ENCODE measurements around the gene CYBA. TPM values are rescaled to one million over a fixed set of nuclear protein-coding genes. Genes with fewer than 3 reads are reported as not detected.

Gene CYBA
- total and polyA plus RNA-seq, 7 experiments from 2014 or later, result 240 to 537 (median 454) TPM

DNA sequence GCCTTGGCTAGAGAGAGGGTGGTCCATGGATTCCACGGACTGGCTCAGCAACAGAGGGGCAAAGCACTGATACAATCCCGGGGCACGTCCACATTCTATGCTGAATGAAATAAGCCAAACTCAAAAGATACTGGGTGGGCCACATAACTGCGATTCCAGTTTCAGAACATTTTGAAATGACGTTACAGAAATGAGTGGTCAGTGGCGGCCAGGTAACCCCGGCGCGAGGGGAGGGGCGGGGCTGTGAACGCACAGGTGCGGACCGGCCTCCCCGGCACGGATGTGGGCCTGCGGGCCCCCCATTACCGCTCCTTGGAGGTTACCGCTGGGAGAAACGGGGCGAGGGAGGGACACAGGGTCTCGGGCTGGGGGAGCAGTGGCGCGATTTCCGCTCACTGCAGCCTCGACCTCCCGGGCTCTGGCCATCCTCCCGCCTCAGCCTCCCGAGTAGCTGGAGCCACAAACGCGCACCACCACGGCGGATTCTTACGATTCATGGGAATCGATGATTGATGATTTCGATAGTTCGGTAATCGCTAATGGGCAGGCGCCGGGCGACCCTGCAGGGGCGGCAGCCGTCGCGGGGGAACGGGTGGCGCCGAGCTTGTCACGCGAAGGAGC lies 11.5 kb upstream of the CYBA start:
- Histone ChIP-seq H3K36me3 (ENCODE audit: control insufficient read depth in 2 of 3, insufficient read depth in 3 of 3, low read length in 3 of 3) (peaks cover 0 to 17% (median 0%) of the 10 kb centered on the region in 3 experiments), H3K27ac (ENCODE audit: low read depth, low read length) (peak overlapping the region; percentile 95), H3K9me3 (ENCODE audit: control insufficient read depth in 2 of 3, low read length in 3 of 3) (no peaks in the 10 kb centered on the region), H3K4me3 (ENCODE audit: low read length) (peak overlapping the region; percentile 89), H3K27me3 (ENCODE audit: control insufficient read depth in 2 of 2, insufficient read depth in 2 of 2, low read length in 2 of 2) (no peaks in the 10 kb centered on the region), H3K4me1 (ENCODE audit: control insufficient read depth in 2 of 2, insufficient read depth in 2 of 2, low read length in 2 of 2) (peaks cover 8% of the 10 kb centered on the region in 2 donors)
- Mint-ChIP-seq H3K36me3 (peaks cover 0 to 3% (median 0%) of the 10 kb centered on the region in 5 donors), H3K9me3 (no peaks in the 10 kb centered on the region), H3K27ac (peak overlapping the region; percentile 3 to 93 (median 89)), H3K4me1 (peaks cover 12 to 26% (median 18%) of the 10 kb centered on the region in 7 donors), H3K27me3 (no peaks in the 10 kb centered on the region), H3K4me3 (peak overlapping the region; percentile 82 to 95 (median 92))
- POLR2A ChIA-PET, result interaction anchor here (0.7 to 4.0 kb wide), 12 partner anchors 11 to 74 kb away, joined by 3 to 33 read pairs (median 4); no protein-coding TSS in a partner anchor
- DNase-seq (peak in 1 of 9 donors; percentile 45), ATAC-seq (no peak)
- intact Hi-C loops (cut with micrococcal nuclease), result loop anchor here in 1 of 2 donors (2.0 kb wide), 2 partner anchors 194 to 584 kb away; partner anchors contain the start of genes GALNS and TRAPPC2L
- CTCF ChIA-PET, result interaction anchor here (0.7 kb wide), 1 partner anchor 585 kb away, joined by 3 read pairs; no protein-coding TSS in a partner anchor

DNA sequence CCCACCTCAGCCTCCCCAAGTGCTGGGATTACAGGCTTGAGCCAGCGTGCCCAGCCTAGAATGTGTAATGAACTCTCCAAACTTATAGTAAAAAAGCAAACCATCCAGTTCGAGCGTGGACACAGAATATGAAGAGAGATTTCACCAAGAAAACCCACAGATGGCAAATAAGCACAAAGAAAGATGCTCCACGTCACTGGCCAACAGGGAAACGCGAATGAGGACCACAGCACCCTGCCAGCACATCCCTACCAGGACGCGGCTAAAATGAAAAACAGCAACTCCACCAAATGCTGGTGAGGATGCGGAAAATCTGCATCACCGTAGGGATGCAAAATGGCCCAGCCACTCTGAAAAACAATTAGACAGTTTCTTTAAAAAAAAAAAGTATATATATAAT lies 10.6 kb upstream of the CYBA start:
- ChIA-PET CTCF (no interaction called here), POLR2A (interaction anchor here (0.6 to 2.6 kb wide), 2 partner anchors 12 to 226 kb away, joined by 4 to 5 read pairs; no protein-coding TSS in a partner anchor)
- no peaks in the 10 kb centered on the region for H3K27me3 ChIP-seq (ENCODE audit: control insufficient read depth in 2 of 2, insufficient read depth in 2 of 2, low read length in 2 of 2)
- no peak overlapping the region for H3K27ac ChIP-seq (ENCODE audit: low read depth, low read length)
- Mint-ChIP-seq H3K9me3 (no peaks in the 10 kb centered on the region), H3K4me3 (peak overlapping the region in 9 of 10 donors; percentile 28 to 95 (median 54)), H3K36me3 (peaks cover 0 to 2% (median 0%) of the 10 kb centered on the region in 5 donors), H3K27ac (peak overlapping the region in 5 of 9 donors; percentile 3 to 66 (median 53)), H3K27me3 (no peaks in the 10 kb centered on the region), H3K4me1 (peaks cover 12 to 26% (median 18%) of the 10 kb centered on the region in 7 donors)
- ATAC-seq, result no peak
- no peak for DNase-seq
- H3K9me3 ChIP-seq (ENCODE audit: control insufficient read depth in 2 of 3, low read length in 3 of 3), result no peaks in the 10 kb centered on the region
- intact Hi-C loops (cut with micrococcal nuclease), result no loop called here
- H3K4me3 ChIP-seq (ENCODE audit: low read length), result no peak overlapping the region
- H3K36me3 ChIP-seq (ENCODE audit: control insufficient read depth in 2 of 3, insufficient read depth in 3 of 3, low read length in 3 of 3), result peaks cover 0 to 25% (median 0%) of the 10 kb centered on the region in 3 experiments
- peaks cover 8% of the 10 kb centered on the region in 2 donors for H3K4me1 ChIP-seq (ENCODE audit: control insufficient read depth in 2 of 2, insufficient read depth in 2 of 2, low read length in 2 of 2)

DNA sequence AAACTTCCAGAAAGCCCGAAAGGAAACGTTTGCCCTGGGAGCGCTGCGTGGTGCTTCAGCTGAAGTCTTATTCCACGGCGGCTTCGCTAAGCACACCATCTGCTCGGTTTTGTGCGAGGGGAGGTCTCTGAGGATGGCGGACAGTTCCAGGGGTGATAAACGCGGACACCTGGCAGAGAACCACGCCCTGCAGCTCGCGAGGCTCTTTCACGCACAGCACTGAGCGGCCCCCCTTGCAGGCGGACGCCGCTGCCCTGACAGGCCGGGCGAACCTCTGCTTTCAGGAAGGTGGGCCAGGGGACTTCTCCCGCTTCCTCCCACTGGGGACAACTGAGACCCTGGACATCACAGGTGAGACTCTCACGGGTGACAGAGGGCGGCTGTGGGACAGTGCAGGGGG lies 8.3 kb upstream of the CYBA start:
- no peak overlapping the region for H3K4me3 Mint-ChIP-seq
- peak overlapping the region in 1 of 9 donors; percentile 86 for H3K27ac Mint-ChIP-seq
- no peak for ATAC-seq
- H3K4me1 ChIP-seq (ENCODE audit: control insufficient read depth in 2 of 2, insufficient read depth in 2 of 2, low read length in 2 of 2), result peaks cover 7 to 8% of the 10 kb centered on the region in 2 donors
- H3K27me3 Mint-ChIP-seq, result no peaks in the 10 kb centered on the region
- peaks cover 0 to 43% (median 0%) of the 10 kb centered on the region in 3 experiments for H3K36me3 ChIP-seq (ENCODE audit: control insufficient read depth in 2 of 3, insufficient read depth in 3 of 3, low read length in 3 of 3)
- no peak overlapping the region for H3K4me3 ChIP-seq (ENCODE audit: low read length)
- no peaks in the 10 kb centered on the region for H3K9me3 ChIP-seq (ENCODE audit: control insufficient read depth in 2 of 3, low read length in 3 of 3)
- H3K27me3 ChIP-seq (ENCODE audit: control insufficient read depth in 2 of 2, insufficient read depth in 2 of 2, low read length in 2 of 2), result no peaks in the 10 kb centered on the region
- intact Hi-C loops (cut with micrococcal nuclease), result no loop called here
- ChIA-PET CTCF (no interaction called here), POLR2A (no interaction called here)
- peaks cover 12 to 20% (median 13%) of the 10 kb centered on the region in 7 donors for H3K4me1 Mint-ChIP-seq
- H3K9me3 Mint-ChIP-seq, result no peaks in the 10 kb centered on the region
- no peak overlapping the region for H3K27ac ChIP-seq (ENCODE audit: low read depth, low read length)
- peaks cover 0 to 6% (median 2%) of the 10 kb centered on the region in 5 donors for H3K36me3 Mint-ChIP-seq
- DNase-seq, result no peak

DNA sequence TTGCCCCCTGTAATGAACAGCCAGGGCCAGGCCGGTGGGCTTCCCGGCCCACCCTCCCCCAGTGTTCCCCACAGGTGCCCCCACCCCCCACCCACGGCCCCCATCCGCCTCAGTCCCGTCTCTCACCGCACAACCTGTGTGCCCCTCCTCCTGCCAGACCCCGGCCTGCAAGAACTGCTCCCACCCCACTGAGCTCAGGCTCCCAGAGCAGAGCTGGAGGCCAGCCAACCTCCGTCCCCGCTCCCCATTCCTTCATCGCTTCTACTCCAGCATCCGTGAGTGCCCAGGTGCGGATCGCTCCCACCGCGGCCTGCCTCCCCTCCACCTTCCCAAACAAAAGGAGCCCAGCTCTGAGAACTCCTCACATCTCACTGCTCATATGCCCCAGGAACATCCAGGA lies 7.9 kb upstream of the CYBA start:
- DNase-seq (no peak), ATAC-seq (no peak)
- intact Hi-C loops (cut with micrococcal nuclease), result no loop called here
- Mint-ChIP-seq H3K4me1 (peaks cover 10 to 19% (median 15%) of the 10 kb centered on the region in 7 donors), H3K9me3 (no peaks in the 10 kb centered on the region), H3K27me3 (no peaks in the 10 kb centered on the region), H3K27ac (peak overlapping the region in 1 of 9 donors; percentile 86), H3K4me3 (no peak overlapping the region), H3K36me3 (peaks cover 0 to 6% (median 2%) of the 10 kb centered on the region in 5 donors)
- ChIA-PET CTCF (no interaction called here), POLR2A (no interaction called here)
- no peak overlapping the region for H3K4me3 ChIP-seq (ENCODE audit: low read length)
- no peaks in the 10 kb centered on the region for H3K27me3 ChIP-seq (ENCODE audit: control insufficient read depth in 2 of 2, insufficient read depth in 2 of 2, low read length in 2 of 2)
- H3K36me3 ChIP-seq (ENCODE audit: control insufficient read depth in 2 of 3, insufficient read depth in 3 of 3, low read length in 3 of 3), result peaks cover 0 to 43% (median 0%) of the 10 kb centered on the region in 3 experiments
- no peak overlapping the region for H3K27ac ChIP-seq (ENCODE audit: low read depth, low read length)
- peaks cover 3 to 8% of the 10 kb centered on the region in 2 donors for H3K4me1 ChIP-seq (ENCODE audit: control insufficient read depth in 2 of 2, insufficient read depth in 2 of 2, low read length in 2 of 2)
- no peaks in the 10 kb centered on the region for H3K9me3 ChIP-seq (ENCODE audit: control insufficient read depth in 2 of 3, low read length in 3 of 3)

DNA sequence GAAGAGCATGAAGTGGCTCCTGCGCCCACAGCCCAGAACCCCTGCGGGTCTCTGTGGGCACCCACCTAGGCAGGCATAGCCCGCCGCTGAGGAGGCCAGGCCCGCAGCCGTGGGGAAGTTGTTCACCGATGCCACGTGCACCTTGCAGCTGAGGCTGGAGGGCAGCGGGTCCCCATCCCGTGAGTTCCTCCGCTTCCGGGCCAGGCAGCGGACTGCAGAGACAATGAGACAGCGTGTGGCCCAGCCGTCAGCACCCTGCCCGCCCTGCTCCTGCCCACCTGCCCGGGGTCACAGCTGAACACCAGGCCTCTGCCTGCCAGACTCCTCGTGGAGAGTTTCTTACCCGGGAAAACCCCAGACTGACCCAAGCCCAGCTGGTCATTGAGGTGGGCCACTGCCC lies 6.5 kb upstream of the CYBA start:
- Mint-ChIP-seq H3K4me1 (peaks cover 10 to 20% (median 12%) of the 10 kb centered on the region in 7 donors), H3K4me3 (no peak overlapping the region), H3K27ac (no peak overlapping the region), H3K9me3 (no peaks in the 10 kb centered on the region), H3K27me3 (no peaks in the 10 kb centered on the region), H3K36me3 (peaks cover 0 to 11% (median 2%) of the 10 kb centered on the region in 5 donors)
- intact Hi-C loops (cut with micrococcal nuclease), result no loop called here
- Histone ChIP-seq H3K9me3 (ENCODE audit: control insufficient read depth in 2 of 3, low read length in 3 of 3) (no peaks in the 10 kb centered on the region), H3K27me3 (ENCODE audit: control insufficient read depth in 2 of 2, insufficient read depth in 2 of 2, low read length in 2 of 2) (no peaks in the 10 kb centered on the region), H3K4me3 (ENCODE audit: low read length) (no peak overlapping the region), H3K36me3 (ENCODE audit: control insufficient read depth in 2 of 3, insufficient read depth in 3 of 3, low read length in 3 of 3) (peaks cover 0 to 38% (median 0%) of the 10 kb centered on the region in 3 experiments), H3K4me1 (ENCODE audit: control insufficient read depth in 2 of 2, insufficient read depth in 2 of 2, low read length in 2 of 2) (peaks cover 3 to 6% of the 10 kb centered on the region in 2 donors), H3K27ac (ENCODE audit: low read depth, low read length) (no peak overlapping the region)
- ChIA-PET CTCF (no interaction called here), POLR2A (no interaction called here)
- DNase-seq (no peak), ATAC-seq (no peak)

DNA sequence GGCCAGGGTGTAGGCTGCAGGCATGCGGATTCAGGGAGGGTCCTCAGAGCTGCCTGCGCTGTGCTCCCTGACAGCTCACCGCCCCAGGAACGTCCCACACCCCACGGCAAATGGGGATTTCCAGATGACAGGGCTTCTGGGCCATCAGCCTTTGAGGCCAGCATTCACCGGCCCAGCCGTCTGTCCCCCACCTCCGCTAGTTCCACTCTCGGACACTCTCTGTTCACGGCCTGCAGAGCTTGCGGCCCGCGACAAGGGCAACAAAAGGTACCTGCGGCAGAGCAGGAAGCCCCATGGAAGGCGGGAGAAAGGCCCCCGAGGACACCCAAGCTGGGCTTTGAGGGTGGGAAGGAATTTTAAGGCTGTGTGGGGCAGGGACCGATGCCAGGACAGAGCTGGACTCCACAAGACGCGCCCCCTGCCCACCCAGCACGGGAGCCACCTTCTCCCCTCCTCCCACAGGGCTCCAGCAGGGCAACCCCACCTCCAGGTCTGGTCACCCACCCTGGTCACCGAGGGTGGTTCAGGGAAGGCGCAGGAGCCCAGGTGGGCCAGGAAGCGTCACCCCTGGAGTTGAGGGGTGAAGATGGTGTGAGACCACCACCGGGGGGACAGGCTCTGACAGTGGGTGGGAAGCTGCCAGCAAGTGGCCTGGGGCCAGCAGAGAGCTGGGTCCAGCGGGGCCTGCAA lies 5.6 kb upstream of the CYBA start:
- CTCF ChIA-PET, result no interaction called here
- intact Hi-C loops (cut with micrococcal nuclease), result no loop called here
- peaks cover 0 to 38% (median 0%) of the 10 kb centered on the region in 3 experiments for H3K36me3 ChIP-seq (ENCODE audit: control insufficient read depth in 2 of 3, insufficient read depth in 3 of 3, low read length in 3 of 3)

More for the DNA sequence above, 5.6 kb upstream of the CYBA start:
- Histone ChIP-seq H3K4me1 (ENCODE audit: control insufficient read depth in 2 of 2, insufficient read depth in 2 of 2, low read length in 2 of 2) (peaks cover 7 to 8% of the 10 kb centered on the region in 2 donors), H3K27ac (ENCODE audit: low read depth, low read length) (no peak overlapping the region), H3K4me3 (ENCODE audit: low read length) (no peak overlapping the region), H3K27me3 (ENCODE audit: control insufficient read depth in 2 of 2, insufficient read depth in 2 of 2, low read length in 2 of 2) (no peaks in the 10 kb centered on the region), H3K9me3 (ENCODE audit: control insufficient read depth in 2 of 3, low read length in 3 of 3) (no peaks in the 10 kb centered on the region)
- Mint-ChIP-seq H3K4me3 (no peak overlapping the region), H3K27me3 (no peaks in the 10 kb centered on the region), H3K36me3 (peaks cover 0 to 11% (median 2%) of the 10 kb centered on the region in 5 donors), H3K27ac (no peak overlapping the region), H3K4me1 (peaks cover 4 to 16% (median 7%) of the 10 kb centered on the region in 7 donors), H3K9me3 (no peaks in the 10 kb centered on the region)
- ATAC-seq (no peak), DNase-seq (no peak)
- POLR2A ChIA-PET, result interaction anchor here (1.4 kb wide), 1 partner anchor 44 kb away, joined by 6 read pairs; no protein-coding TSS in a partner anchor

Measured in naive thymus-derived CD4-positive, alpha-beta T cell (primary cell).